Stimulated activated CD4-positive, alpha-beta T cell treated with anti-CD3 and anti-CD28 coated beads, Interleukin-2, amount 100 ng/mL, for 48 hours (primary cell): ENCODE measurements around the gene GLYR1.
A peak's percentile ranks its signal among the peaks of the same experiment; 100 is the strongest.
"Not testable (repeated sequence)": the region's sequence is repeated elsewhere in the genome, so short reads cannot be mapped to it uniquely, and the experiment has no call there.

Experiments
- DNase-seq, 2 donors: peaks; one replicate each; pipeline ENCODE4 v3.0.0-alpha.2; 2020

Gene GLYR1

DNA sequence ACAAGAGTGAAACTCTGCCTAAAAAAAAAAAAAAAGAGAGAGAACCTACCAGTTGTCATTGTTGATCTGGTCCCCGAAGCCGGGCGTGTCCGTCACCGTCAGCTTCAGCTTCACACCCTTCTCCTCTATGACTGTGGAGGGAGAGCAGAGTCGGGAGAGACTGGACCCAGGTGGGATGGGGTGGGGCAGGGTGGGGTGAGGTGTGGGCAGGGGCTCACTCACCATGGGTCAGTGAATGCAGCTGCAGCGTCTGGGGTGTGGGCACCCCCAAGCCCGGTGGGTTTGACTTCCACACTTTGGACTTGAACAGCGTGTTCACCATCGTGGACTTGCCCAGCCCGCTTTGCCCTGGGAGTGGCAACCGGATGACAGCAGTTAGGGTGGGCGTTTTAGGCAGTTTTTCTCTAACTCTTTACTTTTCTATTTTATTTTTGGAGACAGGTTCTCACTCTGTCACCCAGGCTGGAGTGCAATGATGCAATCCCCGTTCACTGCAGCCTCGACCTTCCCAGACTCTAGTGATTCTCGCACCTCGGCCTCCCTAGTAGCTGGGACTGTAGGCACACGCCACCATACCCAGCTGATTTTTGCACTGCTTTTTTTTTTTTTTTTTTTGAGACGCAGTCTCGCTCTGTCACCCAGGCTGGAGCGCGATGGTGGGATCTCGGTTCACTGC, 61.2 kb downstream of the GLYR1 start:
- no peak for DNase-seq

- DNase-seq, result not testable (repeated sequence)
Observed at GRCh38 chr16:4784444-4784987, 62.6 kb downstream of the GLYR1 start.

DNA sequence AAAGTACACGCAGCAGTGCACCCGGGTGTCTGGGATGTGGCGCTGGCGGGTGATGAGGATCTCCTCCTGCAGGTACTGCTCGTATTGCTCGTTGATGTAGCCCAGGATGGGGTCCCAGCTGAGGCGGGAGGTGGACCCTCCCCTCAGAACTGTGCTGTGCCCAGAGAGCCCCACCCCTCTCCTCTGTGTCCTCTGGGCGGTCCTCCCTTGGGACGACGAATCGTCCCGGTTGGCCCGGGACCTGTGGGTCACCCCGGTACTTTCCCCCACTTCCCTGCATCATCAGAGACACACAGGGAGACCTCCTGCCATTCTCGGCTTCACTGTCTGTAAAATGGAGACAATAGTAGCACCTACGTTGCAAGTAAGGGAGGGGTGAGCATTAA, 63.1 kb downstream of the GLYR1 start:
- DNase-seq, result no peak

GRCh38 chr16:4783251-4783950, 63.7 kb downstream of the GLYR1 start:
- no peak for DNase-seq

DNA sequence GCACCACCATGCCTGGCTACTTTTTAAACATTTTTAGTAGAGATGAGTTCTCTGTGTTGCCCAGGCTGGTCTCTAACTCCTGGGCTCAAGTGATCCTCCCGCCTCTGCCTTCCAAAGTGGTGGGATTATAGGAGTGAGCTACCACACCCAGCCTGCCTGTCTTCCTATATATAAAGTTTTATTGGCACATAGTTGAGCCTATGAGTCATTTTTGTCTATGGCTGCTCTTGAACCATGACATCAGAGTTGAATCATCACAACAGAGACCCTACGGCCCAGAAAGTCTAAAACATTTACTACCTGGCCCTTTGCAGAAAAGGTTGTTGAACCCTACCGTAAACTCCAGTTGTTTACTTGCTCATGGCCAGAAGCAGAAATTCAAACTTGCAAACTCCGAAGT, 66.9 kb downstream of the GLYR1 start:
- DNase-seq, result no peak

DNA sequence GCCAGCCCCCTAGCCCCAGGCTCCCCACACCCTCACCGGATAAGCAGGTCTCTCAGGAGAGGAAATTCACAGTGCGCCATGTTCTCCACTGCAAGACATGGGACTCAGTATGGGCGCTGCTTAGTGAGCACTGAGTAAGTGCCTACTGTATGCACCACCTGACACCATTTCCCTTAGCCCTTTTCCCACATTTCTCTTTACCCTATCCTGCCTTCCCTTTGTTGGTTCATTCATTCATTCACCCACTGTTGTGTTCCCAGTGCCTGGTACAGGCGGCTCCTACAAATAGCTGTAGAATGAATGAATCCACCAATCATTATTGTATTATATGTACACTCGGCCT, 69.1 kb downstream of the GLYR1 start:
- DNase-seq, result no peak

DNA sequence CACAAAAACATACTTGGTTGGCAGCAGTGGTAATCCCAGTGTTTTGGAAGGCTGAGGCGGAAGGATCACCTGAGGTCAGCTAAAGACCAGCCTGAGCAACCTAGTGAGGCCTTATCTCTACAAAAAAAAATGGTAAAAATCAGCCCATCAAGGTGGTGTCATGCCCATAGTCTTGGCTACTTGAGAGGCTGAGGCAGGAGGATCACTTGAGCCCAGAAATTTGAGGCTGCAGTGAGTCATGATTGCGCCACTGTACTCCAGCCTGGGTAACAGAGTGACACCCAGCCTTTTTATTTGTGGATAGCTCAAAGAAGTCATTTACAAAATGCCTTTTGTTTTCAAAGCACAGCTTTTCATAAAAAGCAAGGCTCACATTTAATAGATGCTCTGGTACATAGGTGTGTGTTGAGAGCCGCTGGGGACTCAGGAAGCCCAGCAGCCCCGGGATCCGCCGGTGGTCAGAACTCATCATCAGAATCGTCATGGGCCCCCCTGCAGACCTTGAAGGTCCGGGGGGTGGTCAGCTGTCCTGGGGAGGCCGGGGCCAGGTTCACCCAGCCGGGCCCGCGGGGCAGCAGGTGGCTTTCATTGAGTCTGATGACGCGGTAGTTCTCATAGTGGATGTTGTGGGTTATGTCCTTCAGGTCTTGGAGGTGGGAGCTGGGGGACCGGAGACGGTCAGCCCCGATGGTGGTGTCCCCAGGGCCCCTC, 69.6 kb downstream of the GLYR1 start:
- no peak for DNase-seq

DNA sequence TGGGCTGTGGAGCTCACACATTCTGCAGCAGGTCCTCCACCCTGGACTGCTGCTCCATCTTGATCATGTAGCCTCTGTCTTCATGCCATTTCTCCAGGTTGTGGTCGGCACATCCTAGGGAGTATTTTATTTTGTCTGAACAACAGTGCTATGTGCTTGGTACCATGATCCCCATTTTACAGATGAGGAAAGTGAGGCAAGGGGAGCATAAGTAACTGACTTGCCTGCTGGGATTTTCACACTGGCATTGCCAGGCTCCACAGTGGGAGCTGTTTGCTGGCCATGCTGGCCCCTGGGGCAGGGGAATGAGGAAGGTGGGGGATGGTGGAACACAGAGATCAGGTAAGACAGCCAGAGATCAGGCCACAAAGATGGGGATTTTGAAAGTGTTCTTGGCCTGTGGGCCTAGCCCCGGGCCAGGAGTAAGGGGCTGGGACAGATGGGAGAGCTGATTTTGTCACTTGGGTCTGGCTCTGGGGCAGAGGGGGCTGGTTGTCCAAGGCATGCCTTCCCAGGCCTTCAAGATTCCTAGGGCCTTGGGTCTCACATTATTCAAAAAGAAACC, 70.9 kb downstream of the GLYR1 start:
- no peak for DNase-seq

- DNase-seq, result no peak
Observed at GRCh38 chr16:4775005-4775404, 72.1 kb downstream of the GLYR1 start.

GRCh38 chr16:4772351-4772750, 74.7 kb downstream of the GLYR1 start:
- DNase-seq, result no peak

DNA sequence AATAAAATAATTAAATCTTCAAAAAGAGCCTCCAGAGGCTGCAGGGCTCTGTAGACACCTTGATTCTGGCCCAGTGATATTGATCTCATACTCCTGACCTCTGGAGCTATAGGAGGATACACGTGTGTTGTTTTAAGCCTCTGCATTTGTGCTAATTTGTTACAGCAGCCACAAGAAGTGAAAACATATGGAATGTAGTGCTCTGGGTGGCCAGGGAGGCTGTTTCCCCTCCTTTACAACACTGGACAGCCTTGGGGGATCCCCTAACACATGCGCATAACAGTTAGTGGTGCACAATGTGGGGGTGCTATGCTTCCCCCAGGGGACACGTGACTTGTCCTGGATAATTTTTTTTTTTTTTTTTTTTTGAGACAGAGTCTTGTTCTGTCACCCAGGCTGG, 75.4 kb downstream of the GLYR1 start:
- DNase-seq, result no peak

DNA sequence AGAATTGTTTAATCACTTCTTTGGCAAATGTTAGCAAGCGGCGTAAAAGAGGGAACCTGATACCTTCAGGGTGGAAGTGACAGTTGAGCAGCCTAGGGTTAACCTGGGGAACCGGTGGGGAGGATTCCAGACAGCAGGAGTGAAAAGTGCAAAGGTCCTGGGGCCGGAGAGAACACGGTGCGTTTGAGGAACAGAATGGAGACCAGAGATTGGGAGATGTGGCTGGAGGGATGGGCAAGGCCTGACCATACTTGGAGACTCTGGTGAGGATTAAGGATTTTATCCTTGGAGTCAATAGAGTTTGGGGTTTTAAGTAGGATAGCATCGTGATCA, 77.8 kb downstream of the GLYR1 start:
- DNase-seq, result no peak

DNA sequence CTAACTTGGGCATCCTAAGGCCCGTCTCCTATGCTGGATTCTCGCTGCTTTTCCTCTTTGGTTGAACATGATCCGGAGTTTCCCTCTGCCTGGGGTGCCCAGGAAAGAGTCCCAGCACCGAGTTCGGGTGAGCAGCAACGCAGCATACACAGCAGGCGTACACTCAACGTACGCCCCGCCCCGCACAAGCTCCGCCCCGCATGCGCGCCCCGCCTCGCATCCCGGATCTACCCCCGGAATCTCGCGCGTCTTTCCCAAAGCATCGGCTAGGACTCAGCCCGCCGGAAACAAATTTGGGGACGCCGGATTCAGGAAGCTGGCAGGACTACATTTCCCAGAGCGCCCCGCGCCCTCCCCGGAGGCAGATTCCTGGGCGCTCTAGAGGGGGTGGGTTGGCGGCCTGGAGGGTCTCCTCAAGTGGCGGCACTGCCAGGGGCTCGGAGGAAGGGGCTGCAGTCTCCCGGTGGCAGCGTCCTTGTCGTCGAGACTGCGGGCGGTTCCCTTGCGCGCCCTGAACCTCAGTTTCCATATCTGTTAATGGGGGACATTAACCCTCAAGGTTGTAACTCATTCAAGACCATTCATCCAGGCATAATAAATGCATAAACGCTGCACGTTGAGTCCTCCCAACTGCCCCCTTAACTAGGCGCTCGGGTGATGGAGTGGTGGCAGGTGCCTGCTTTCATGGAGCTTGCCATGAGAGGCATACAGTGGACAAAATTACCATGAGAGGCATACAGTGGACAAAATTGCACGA, 78.4 kb downstream of the GLYR1 start:
- peak; percentile 89 to 92 for DNase-seq

GRCh38 chr16:4767872-4768548, 79.1 kb downstream of the GLYR1 start:
- DNase-seq, result peak in 1 of 2 donors; percentile 16

DNA sequence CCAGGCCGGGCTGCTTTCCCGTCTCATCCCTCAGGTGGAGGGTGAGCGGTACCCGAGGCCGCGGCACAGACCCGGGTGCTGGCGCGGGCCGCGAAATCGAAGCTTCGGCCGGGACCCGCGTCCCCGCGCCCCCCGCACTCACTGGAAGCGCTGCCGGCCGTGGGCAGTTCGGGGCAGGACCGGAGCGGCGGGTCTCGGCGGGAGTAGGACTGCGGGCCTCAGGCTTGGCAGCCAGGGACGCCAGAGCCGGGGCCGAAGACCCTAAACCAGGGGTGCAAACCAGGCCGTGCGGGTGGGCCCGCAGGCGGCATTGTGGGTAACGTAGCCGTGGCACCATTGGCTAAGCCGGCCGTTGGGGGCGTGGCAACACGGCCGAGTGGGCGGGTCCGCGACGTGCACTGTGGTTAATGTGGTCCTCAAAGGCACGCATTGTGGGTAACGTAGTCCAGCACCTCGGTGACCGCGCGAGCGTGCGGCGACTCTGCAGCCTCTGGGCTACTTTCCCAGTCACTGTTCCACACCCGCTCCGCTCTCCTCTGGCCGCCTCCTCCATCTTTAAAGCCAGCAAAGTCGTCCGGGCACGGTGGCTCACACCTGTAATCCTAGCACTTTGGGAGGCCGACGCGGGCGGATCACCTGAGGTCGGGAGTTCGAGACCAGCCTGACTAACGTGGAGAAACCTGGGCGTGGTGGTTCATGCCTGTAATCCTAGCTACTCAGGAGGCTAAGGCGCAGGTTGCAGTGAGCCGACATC, 80.0 kb downstream of the GLYR1 start, which contains the start of gene ZNF500:
TSS of gene ZNF500 (minus strand) at position 288 of the 754 bp plus-strand sequence. CDS start 1,184 bp downstream, outside the sequence.
- DNase-seq, result peak; percentile 98 to 99

DNA sequence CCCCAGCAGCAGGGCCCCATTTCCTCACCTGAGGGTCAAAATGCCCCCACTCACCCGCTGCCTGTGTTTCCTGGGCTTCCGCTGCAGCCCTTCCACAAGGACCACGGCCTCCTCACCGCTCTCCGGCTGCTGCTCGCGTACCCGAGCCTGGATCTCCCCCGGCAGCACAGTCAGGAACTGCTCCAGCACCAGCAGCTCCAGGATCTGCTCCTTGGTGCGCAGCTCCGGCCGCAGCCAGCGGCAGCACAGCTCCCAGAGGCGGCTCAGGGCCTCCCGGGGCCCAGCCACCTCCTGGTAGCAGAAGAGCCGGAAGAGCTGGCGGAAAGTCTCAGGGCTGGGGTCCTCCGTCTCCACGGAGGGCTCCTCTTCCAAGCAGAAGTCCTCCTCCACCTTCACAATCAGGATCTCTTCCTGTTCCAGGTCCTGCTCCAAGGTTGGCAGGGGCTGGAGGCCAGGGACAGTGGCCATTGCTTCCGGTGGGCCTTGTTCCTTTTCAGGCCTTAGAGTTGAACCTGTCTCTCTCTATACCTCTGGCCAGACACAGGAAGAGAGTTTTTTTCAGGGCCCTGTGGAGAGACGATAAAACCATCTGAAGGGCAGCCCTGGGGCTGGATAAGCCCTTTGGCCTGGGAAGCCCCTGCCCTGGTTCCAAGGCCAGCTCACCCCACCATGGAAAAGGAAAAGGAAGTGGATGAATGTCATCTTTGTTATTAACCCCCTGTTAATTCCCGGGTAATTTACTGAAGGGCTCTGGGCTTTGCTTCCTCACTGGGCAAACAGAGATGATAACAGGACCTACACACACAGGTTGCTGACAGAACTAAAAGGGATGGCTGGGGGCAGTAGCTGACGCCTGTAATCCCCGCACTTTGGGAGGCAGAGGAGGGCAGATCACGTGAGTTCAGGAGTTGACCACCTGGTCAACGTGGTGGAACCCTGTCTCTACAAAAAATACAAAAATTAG, 81.3 kb downstream of the GLYR1 start:
- DNase-seq, result no peak

- no peak for DNase-seq
Observed at GRCh38 chr16:4763791-4764190, 83.3 kb downstream of the GLYR1 start.

GRCh38 chr16:4762205-4762604, 84.9 kb downstream of the GLYR1 start:
- DNase-seq, result no peak

DNA sequence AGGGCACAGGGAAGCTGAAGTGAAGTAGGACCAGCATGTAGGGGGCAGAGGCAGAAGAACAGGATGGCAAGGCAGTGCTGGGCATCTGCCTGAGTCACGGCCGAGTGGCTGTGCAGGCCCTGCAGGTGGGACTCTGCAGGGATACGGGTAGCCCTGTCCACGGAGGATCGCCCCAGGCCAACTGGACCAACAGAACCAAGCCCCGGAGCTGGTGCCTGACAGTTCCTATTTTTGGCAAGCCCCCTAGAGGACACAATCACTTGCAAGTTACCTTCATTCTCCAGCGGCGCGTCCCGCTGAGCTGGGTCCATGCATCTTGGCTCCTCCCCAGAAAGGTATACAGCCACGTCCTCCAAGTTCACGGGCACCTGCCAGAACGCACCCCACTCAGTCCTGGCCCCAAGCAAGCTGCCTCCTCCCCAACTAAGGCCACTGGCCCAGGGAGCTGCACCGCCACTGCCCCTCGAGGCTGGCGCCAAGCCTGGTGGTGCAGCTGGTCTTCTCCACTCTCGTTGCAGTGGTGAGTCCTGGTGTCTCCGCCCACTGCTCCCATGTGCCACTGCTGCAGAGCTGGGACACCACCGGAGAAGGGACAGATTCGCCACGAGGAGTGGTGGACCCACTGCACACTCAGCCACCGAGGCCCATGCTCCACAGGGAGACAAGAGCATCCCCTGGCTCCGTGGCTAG, 86.7 kb downstream of the GLYR1 start:
- no peak for DNase-seq

DNA sequence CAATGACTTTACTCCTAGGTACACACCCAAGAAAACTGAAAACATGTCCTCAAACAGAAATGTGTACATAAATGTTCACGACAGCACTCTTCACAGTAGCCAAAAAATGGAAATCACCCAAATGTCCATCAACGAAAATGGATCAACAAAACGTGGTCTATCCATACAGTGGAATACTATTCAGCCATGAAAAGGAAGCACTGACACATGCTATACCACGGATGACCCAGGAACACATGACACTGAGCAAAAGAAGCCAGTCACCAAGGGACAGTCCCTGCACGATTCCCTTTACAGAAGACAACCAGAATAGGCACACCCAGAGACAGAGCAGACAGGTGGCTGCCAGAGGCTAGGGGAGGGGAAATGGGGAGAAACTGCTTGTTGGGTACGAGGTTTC, 91.4 kb downstream of the GLYR1 start:
- DNase-seq, result no peak
